Ishikawa (cell line): ENCODE data around the gene PPP1R26.

Experiments
- CEBPB ChIP-seq: IDR thresholded peaks from 2 replicates; pipeline ENCODE4 v1.6.1; 2012
- CREB1 ChIP-seq: IDR thresholded peaks from 2 replicates; pipeline ENCODE4 v1.6.1; 2012; ENCODE audit warnings: low read depth
- EGR1 ChIP-seq: IDR thresholded peaks from 2 replicates; pipeline ENCODE4 v1.6.1; 2012
- EP300 ChIP-seq: IDR thresholded peaks from 2 replicates; pipeline ENCODE4 v1.6.1; 2012; ENCODE audit warnings: borderline replicate concordance
- FOXM1 ChIP-seq: IDR thresholded peaks from 2 replicates; pipeline ENCODE4 v1.6.1; 2012; ENCODE audit warnings: low read depth, borderline replicate concordance
- NFIC ChIP-seq: IDR thresholded peaks from 2 replicates; pipeline ENCODE4 v1.6.1; 2012
- RAD21 ChIP-seq: IDR thresholded peaks from 2 replicates; pipeline ENCODE4 v1.6.1; 2012; ENCODE audit warnings: low read depth
- TAF1 ChIP-seq: IDR thresholded peaks from 2 replicates; pipeline ENCODE4 v1.6.1; 2012; ENCODE audit warnings: low read depth, mild to moderate bottlenecking
- TCF12 ChIP-seq: IDR thresholded peaks from 2 replicates; pipeline ENCODE4 v1.6.1; 2012; ENCODE audit warnings: low read depth
- TEAD4 ChIP-seq: IDR thresholded peaks from 2 replicates; pipeline ENCODE4 v1.6.1; 2012
- YY1 ChIP-seq: IDR thresholded peaks from 2 replicates; pipeline ENCODE4 v1.6.1; 2012; ENCODE audit warnings: low read depth
- ZBTB7A ChIP-seq: IDR thresholded peaks from 2 replicates; pipeline ENCODE4 v1.6.1; 2012; ENCODE audit warnings: low read depth
- TF ChIP-seq, protein P1 (sequence below): IDR thresholded peaks from 2 replicates; pipeline ENCODE4 v1.6.1; 2012
- TF ChIP-seq, protein P2 (sequence below): IDR thresholded peaks from 2 replicates; pipeline ENCODE4 v1.6.1; 2012
- TF ChIP-seq, protein P3 (sequence below): IDR thresholded peaks from 2 replicates; pipeline ENCODE4 v1.6.1; 2012; ENCODE audit warnings: low read depth, mild to moderate bottlenecking

The PPP1R26 gene

DNA sequence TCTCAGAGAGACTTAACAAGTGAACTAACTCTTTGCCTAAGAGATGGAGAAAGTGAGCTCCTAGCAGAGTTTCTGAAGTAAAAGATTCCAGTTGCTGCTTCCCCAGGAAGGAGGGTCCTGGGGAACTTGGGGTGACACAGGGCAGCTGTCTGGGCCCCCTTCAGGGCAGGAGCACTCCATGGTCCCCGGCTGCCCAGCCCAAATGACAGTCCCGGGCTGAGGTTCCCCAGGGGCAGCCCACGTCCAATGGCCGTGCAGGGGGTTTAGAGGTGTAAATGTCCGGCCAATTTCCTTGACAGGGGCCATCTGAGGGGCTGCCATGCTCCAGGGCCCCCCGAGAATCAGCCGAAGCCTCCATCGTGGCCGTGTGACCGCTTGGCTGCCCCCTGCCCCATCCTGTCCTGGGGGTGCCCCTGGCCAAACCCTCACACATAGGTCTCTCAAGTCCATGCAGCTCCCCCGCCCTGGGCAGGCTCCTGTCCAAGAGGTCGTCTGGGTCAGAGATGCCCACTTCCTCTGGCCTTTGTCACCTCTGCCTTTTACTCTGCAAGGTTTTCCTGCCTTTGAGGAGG is 5.5 kb upstream of the PPP1R26 start:
- TF ChIP-seq RAD21 (no peak), EGR1 (no peak), TEAD4 (no peak), NFIC (no peak), TAF1 (no peak), CREB1 (no peak), ZBTB7A (no peak), FOXM1 (no peak), EP300 (no peak), CEBPB (no peak), YY1 (no peak)
- TF ChIP-seq, protein P1, sequence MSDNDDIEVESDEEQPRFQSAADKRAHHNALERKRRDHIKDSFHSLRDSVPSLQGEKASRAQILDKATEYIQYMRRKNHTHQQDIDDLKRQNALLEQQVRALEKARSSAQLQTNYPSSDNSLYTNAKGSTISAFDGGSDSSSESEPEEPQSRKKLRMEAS = no peak
- TF ChIP-seq, protein P2, sequence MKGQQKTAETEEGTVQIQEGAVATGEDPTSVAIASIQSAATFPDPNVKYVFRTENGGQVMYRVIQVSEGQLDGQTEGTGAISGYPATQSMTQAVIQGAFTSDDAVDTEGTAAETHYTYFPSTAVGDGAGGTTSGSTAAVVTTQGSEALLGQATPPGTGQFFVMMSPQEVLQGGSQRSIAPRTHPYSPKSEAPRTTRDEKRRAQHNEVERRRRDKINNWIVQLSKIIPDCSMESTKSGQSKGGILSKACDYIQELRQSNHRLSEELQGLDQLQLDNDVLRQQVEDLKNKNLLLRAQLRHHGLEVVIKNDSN = no peak
- TF ChIP-seq, protein P3, sequence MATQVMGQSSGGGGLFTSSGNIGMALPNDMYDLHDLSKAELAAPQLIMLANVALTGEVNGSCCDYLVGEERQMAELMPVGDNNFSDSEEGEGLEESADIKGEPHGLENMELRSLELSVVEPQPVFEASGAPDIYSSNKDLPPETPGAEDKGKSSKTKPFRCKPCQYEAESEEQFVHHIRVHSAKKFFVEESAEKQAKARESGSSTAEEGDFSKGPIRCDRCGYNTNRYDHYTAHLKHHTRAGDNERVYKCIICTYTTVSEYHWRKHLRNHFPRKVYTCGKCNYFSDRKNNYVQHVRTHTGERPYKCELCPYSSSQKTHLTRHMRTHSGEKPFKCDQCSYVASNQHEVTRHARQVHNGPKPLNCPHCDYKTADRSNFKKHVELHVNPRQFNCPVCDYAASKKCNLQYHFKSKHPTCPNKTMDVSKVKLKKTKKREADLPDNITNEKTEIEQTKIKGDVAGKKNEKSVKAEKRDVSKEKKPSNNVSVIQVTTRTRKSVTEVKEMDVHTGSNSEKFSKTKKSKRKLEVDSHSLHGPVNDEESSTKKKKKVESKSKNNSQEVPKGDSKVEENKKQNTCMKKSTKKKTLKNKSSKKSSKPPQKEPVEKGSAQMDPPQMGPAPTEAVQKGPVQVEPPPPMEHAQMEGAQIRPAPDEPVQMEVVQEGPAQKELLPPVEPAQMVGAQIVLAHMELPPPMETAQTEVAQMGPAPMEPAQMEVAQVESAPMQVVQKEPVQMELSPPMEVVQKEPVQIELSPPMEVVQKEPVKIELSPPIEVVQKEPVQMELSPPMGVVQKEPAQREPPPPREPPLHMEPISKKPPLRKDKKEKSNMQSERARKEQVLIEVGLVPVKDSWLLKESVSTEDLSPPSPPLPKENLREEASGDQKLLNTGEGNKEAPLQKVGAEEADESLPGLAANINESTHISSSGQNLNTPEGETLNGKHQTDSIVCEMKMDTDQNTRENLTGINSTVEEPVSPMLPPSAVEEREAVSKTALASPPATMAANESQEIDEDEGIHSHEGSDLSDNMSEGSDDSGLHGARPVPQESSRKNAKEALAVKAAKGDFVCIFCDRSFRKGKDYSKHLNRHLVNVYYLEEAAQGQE = no peak

DNA sequence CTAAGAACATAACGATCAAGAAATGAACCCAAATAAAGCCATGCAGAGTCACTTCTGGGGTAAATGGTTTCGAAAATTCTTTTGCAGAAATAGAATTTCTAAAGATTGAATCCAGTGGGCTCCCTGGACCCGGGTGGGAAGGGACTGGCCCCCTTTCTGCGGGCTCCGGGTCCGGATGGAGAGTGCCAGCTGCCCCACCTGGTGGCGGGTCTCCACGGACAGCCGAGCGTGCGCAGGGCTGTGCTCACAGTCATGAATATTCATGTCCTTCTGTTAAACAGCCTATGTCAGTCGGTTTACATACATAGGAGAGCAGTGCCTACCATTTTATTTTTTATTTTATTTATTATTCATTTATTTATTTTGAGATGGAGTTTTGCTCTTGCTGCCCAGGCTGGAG is 4.7 kb upstream of the PPP1R26 start:
- TF ChIP-seq, protein P3 = no peak

DNA sequence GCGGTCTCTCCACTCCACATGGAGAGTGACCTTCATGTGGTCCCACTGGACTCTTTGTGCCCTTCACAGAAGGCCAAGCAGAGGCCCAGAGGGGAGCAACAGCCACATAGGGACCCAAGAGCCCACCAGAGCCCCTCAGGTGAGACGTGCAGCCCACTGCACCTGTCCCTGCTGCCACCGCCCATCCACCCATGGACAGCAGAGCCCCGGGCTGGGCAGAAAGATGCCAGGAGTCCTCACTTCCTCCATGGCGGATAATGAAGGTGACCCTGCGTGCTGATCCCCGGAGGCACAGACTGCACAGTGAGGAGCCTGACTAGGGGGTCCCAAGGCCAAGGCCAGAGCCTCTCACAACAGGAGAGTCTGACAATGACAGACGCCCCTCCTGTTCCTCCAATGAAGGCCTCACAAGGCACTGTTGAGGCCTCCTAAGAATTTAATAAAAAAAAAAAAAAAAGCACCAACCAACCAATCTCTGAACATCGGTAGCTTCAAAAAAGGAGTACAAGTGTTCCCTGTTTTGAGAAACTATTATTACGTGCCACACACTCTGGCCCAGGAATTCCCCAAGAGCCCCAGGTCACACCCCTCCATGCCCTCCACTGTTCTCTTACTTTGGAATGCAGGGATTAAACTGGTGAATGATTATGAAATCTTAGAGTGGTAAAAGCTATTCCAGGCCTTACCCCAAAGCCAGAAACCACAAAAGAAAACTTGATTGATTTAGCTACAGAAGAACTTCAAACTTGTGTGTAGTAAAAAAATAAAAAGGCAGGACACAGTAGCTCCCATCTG is 2.8 kb upstream of the PPP1R26 start:
- TF ChIP-seq, protein P2 = no peak
- TF ChIP-seq ZBTB7A (no peak), RAD21 (no peak), CREB1 (no peak), EGR1 (no peak), TAF1 (no peak), NFIC (no peak), YY1 (no peak), EP300 (no peak), CEBPB (no peak), TCF12 (no peak), TEAD4 (no peak), FOXM1 (no peak)
- TF ChIP-seq, protein P1 = no peak
- TF ChIP-seq, protein P3 = no peak

DNA sequence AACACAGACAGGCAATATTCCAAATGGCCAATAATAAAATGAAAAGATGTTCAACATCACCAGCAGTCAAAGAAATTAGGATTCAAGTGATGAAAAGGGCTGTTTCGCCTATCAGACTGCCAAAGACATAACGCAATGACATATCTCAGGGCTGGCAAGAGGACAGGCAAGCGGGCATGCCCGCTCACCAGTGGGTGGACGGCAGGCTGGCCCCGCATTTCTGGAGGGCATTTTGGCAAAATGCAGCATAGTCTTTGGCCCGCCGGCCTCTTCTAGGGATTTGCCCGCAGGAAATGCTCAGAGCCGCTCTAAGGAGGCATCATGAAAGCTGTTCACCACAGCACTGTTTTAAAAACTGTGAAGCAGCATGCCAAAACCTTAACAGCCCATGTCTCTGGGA is 1.4 kb upstream of the PPP1R26 start:
- no peak for TF ChIP-seq CREB1
